HepG2 (cell line): ENCODE results near the gene ENTPD2. TPM values are rescaled to one million over a fixed set of nuclear protein-coding genes. Genes with fewer than 3 reads are reported as not detected.

Source experiments
- HNF1B ChIP-seq: sonication (generic); formaldehyde crosslinking; IDR thresholded peaks from 2 replicates; pipeline ENCODE4 v1.5.1; 2020; ENCODE audit warnings: mild to moderate bottlenecking, moderate library complexity, missing genetic modification reagents
- HOXA3 ChIP-seq: sonication (generic); formaldehyde crosslinking; IDR thresholded peaks from 2 replicates; pipeline ENCODE4 v1.5.0; 2020; ENCODE audit warnings: missing genetic modification reagents
- PREB ChIP-seq: sonication (generic); formaldehyde crosslinking; IDR thresholded peaks from 2 replicates; pipeline ENCODE4 v1.4.0; 2020; ENCODE audit warnings: missing genetic modification reagents
- RORA ChIP-seq: sonication (generic); formaldehyde crosslinking; IDR thresholded peaks from 2 replicates; pipeline ENCODE4 v1.5.0; 2020; ENCODE audit warnings: mild to moderate bottlenecking, missing genetic modification reagents, moderate library complexity
- THAP9 ChIP-seq: sonication (generic); formaldehyde crosslinking; IDR thresholded peaks from 2 replicates; pipeline ENCODE4; 2020; ENCODE audit warnings: missing genetic modification reagents, mild to moderate bottlenecking, borderline replicate concordance
- ZBTB4 ChIP-seq: sonication (generic); formaldehyde crosslinking; IDR thresholded peaks from 2 replicates; pipeline ENCODE4 v1.4.0; 2020; ENCODE audit warnings: missing genetic modification reagents, mild to moderate bottlenecking, borderline replicate concordance
- ZC3H4 ChIP-seq: sonication (generic); formaldehyde crosslinking; IDR thresholded peaks from 2 replicates; pipeline ENCODE4 v1.4.0; 2020; ENCODE audit warnings: missing genetic modification reagents, borderline replicate concordance
- ZFP36 ChIP-seq: fragments of 150-350 bp; IDR thresholded peaks from 2 replicates; pipeline ENCODE4 v1.6.1; 2018; ENCODE audit warnings: borderline replicate concordance, low read length, low read depth; ENCODE audit not compliant: partially characterized antibody
- ZFP91 ChIP-seq: sonication (generic); formaldehyde crosslinking; IDR thresholded peaks from 2 replicates; pipeline ENCODE4 v1.9.0; 2022; ENCODE audit warnings: missing genetic modification reagents, mild to moderate bottlenecking, borderline replicate concordance
- ZNF280D ChIP-seq: sonication (generic); formaldehyde crosslinking; IDR thresholded peaks from 2 replicates; pipeline ENCODE4 v1.5.1; 2020; ENCODE audit warnings: mild to moderate bottlenecking, missing genetic modification reagents
- ZNF589 ChIP-seq: sonication (generic); formaldehyde crosslinking; conservative IDR thresholded peaks from 2 replicates; pipeline ENCODE4 v1.8.0; 2022; ENCODE audit warnings: mild to moderate bottlenecking, moderate library complexity, missing genetic modification reagents
- polyA plus RNA-seq, 8 experiments: library from polyadenylated mRNA; depleted of rRNA in 3 of 8; stranded (reverse) in 7 of 8; unstranded in 1 of 8; fragments of >200 nt; fragmentation: Illumina TruSeq in 4 of 8; extraction: Trizol in 4 of 8; gene quantifications; 2 replicates each; pipeline versions ENCODE4 v1.2.1 to v1.2.3, GENCODE V29; 2011 to 2016; ENCODE audit warnings: low read depth in 4 of 8, missing spikeins in 1 of 8, mixed read lengths in 1 of 8; ENCODE audit not compliant: insufficient read depth in 1 of 8
- total RNA-seq, 5 experiments: library from RNA; depleted of rRNA; stranded (reverse); fragments of >200 nt; fragmentation: Illumina TruSeq; extraction: Trizol; gene quantifications; 2 replicates each; pipeline ENCODE4 v1.2.3, GENCODE V29; 2016; ENCODE audit warnings: low read depth in 1 of 5

The ENTPD2 gene
- total and polyA plus RNA-seq, 2 of the 13 experiments (the other 11 are each of a cell fraction or from before 2014, with no cell fraction given) = 0.95 to 3.2 TPM

- peak; percentile 80; the same call in 1 of the 2 replicates for TF ChIP-seq ZBTB4 (CRISPR knock-in tag)
- TF ChIP-seq ZNF280D (CRISPR knock-in tag) = 0 out of 2 replicates have a peak, but pooled peaks have one; percentile 29
- no peak for TF ChIP-seq ZC3H4 (CRISPR knock-in tag)
- 0 out of 2 replicates have a peak, but pooled peaks have one; percentile 9 for TF ChIP-seq HNF1B (CRISPR knock-in tag)
- TF ChIP-seq ZFP36 = no peak
- TF ChIP-seq HOXA3 (CRISPR knock-in tag) = peak; percentile 32; the same call in 1 of the 2 replicates
- TF ChIP-seq THAP9 (CRISPR knock-in tag) = 0 out of 2 replicates have a peak, but pooled peaks have one; percentile 16
- no peak for TF ChIP-seq PREB (CRISPR knock-in tag)
- no peak for TF ChIP-seq RORA (CRISPR knock-in tag)
- TF ChIP-seq ZNF589 = no peak
- peak; percentile 50; the same call in 1 of the 2 replicates for TF ChIP-seq ZFP91 (CRISPR knock-in tag)
Measured at GRCh38 chr9:137077758-137078693, 24.2 kb upstream of the ENTPD2 start (continued).
